ENCODE measurements around the gene TFPI2.

TFPI2 gene

DNA sequence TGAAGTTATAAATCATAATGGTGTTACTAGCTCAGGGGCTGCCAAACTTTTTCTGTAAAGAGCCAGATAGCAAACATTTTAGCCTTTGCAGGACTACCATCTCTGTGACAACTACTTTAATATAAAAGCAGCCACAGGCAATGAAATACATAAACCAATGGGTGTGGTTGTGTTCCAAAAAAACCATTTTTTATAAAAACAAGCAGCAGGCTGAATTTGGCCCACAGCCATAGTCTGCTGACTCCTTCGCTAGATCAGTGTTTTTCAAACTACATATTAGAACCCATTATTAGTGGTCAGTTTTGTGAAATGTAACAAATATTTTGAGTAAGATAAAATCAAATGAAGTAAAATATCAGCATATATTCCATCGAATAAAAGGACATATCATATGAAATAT lies 44.5 kb upstream of the TFPI2 start:
- Histone ChIP-seq H3K4me3 (replicated peaks; ENCODE audit: insufficient read depth, low read length) (no peak overlapping the region), H3K27ac (replicated peaks) (no peak overlapping the region), H3K27me3 (ENCODE audit: insufficient read depth, poor library complexity, severe bottlenecking) (no peaks in the 10 kb centered on the region)
- TF ChIP-seq CTCF (IDR thresholded peaks at IDR 0.05; ENCODE audit: insufficient read depth, low read length): no peak
- TF ChIP-seq GABPA (IDR thresholded peaks at IDR 0.05; ENCODE audit: low read depth): no peak
- TF ChIP-seq SPI1 (IDR thresholded peaks at IDR 0.05; ENCODE audit: borderline replicate concordance, low read depth): no peak
- TF ChIP-seq REST (IDR thresholded peaks at IDR 0.05; ENCODE audit: insufficient replicate concordance, low read depth): no peak
- no peak for TF ChIP-seq POLR2AphosphoS5 (IDR thresholded peaks at IDR 0.05; ENCODE audit: low read depth)
- DNase-seq (ENCODE audit: low read depth in 1 of 2, low spot score in 1 of 2): no peak

DNA sequence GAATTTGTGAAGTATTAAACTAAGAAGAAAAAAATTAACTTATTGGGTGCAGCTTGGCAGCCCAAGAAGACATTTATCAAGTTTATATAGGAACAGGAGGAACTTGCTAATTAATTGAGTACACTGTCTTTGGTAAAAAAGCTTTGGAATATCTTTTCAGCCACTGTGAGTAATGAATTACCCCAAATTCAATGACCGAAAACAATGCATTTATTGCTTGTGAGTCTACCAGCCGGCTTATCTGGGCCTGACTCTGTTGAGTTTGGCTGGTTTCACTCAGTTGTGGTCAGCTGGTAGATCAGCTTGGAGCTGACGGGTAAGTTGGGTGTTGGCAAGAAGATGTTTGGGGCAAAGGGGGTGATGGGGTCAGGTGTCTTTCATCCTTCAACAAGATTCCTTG lies 42.6 kb upstream of the TFPI2 start:
- Histone ChIP-seq H3K4me3 (replicated peaks; ENCODE audit: insufficient read depth, low read length) (no peak overlapping the region), H3K27ac (replicated peaks) (no peak overlapping the region), H3K27me3 (ENCODE audit: insufficient read depth, poor library complexity, severe bottlenecking) (no peaks in the 10 kb centered on the region)
- TF ChIP-seq CTCF (IDR thresholded peaks at IDR 0.05; ENCODE audit: insufficient read depth, low read length) (no peak), POLR2AphosphoS5 (IDR thresholded peaks at IDR 0.05; ENCODE audit: low read depth) (no peak), SPI1 (IDR thresholded peaks at IDR 0.05; ENCODE audit: borderline replicate concordance, low read depth) (no peak), REST (IDR thresholded peaks at IDR 0.05; ENCODE audit: insufficient replicate concordance, low read depth) (no peak), GABPA (IDR thresholded peaks at IDR 0.05; ENCODE audit: low read depth) (no peak)
- no peak for DNase-seq (ENCODE audit: low read depth in 1 of 2, low spot score in 1 of 2)

DNA sequence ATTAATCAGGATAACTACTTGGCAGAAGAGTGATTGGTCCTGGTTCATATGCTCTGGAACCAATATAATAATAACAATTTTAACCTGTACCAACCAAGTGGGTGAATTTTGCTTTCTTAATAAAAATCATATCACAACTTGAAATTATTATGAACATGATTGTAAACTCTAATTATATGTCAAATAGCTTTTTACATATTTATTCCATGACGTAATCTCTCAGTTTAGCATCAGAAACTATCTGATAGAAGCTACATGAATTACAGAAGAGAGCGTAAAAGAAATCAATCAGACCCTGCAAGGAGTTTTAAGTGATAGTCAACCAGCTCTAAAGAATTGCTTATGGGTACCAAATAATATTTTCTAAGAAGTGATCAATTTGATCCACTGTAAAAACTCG lies 41.1 kb upstream of the TFPI2 start:
- no peak for DNase-seq (ENCODE audit: low read depth in 1 of 2, low spot score in 1 of 2)
- H3K27ac ChIP-seq (replicated peaks): no peak overlapping the region
- H3K27me3 ChIP-seq (ENCODE audit: insufficient read depth, poor library complexity, severe bottlenecking): no peaks in the 10 kb centered on the region
- no peak for TF ChIP-seq GABPA (IDR thresholded peaks at IDR 0.05; ENCODE audit: low read depth)
- TF ChIP-seq REST (IDR thresholded peaks at IDR 0.05; ENCODE audit: insufficient replicate concordance, low read depth): no peak
- TF ChIP-seq SPI1 (IDR thresholded peaks at IDR 0.05; ENCODE audit: borderline replicate concordance, low read depth): no peak
- no peak for TF ChIP-seq POLR2AphosphoS5 (IDR thresholded peaks at IDR 0.05; ENCODE audit: low read depth)
- TF ChIP-seq CTCF (IDR thresholded peaks at IDR 0.05; ENCODE audit: insufficient read depth, low read length): no peak
- H3K4me3 ChIP-seq (replicated peaks; ENCODE audit: insufficient read depth, low read length): no peak overlapping the region

Measured in HL-60 (cell line).